Aorta (tissue), 5 donors: ENCODE results near the gene GRN. TPM values are rescaled to one million over a fixed set of nuclear protein-coding genes. Genes with fewer than 3 reads are reported as not detected.

Experiments used
- ATAC-seq: fragments of 200-7000 bp; cut with Tn5 transposase; one replicate; pipeline ENCODE4 v1.9.1; 2022; ENCODE audit warnings: moderate library complexity; ENCODE audit not compliant: low FRiP score
- DNase-seq, 2 donors: peaks; one replicate each; pipeline ENCODE4 v3.0.0-alpha.2; 2020
- H3K27ac ChIP-seq, 2 donors: one replicate each; pipeline ENCODE4 v1.5.1; 2013; ENCODE audit warnings: low read length in 2 of 2, mild to moderate bottlenecking in 2 of 2, moderate library complexity in 2 of 2, control low read depth in 1 of 2, inconsistent platforms in 1 of 2, low read depth in 1 of 2
- H3K27me3 ChIP-seq, 2 donors: one replicate each; pipeline ENCODE4 v1.6.1; 2013; ENCODE audit warnings: control low read depth in 1 of 2, low read length in 1 of 2, mild to moderate bottlenecking in 1 of 2, moderate library complexity in 1 of 2; ENCODE audit not compliant: insufficient read depth in 2 of 2, control insufficient read depth in 1 of 2
- H3K36me3 ChIP-seq, 2 donors: one replicate each; pipeline ENCODE4 v1.6.1; 2013; ENCODE audit warnings: control low read depth in 1 of 2, low read length in 1 of 2, mild to moderate bottlenecking in 1 of 2; ENCODE audit not compliant: insufficient read depth in 2 of 2, control insufficient read depth in 1 of 2
- H3K4me1 ChIP-seq, 2 donors: one replicate each; pipeline ENCODE4 v1.6.1; 2013; ENCODE audit warnings: low read length in 2 of 2, control low read depth in 1 of 2, mild to moderate bottlenecking in 1 of 2, moderate library complexity in 1 of 2; ENCODE audit not compliant: insufficient read depth in 2 of 2, control insufficient read depth in 1 of 2
- H3K4me3 ChIP-seq, 2 donors: one replicate each; pipeline ENCODE4 v1.5.1; 2013; ENCODE audit warnings: low read length in 2 of 2, control low read depth in 1 of 2, mild to moderate bottlenecking in 1 of 2
- H3K9me3 ChIP-seq: one replicate; pipeline ENCODE4 v1.6.1; 2013; ENCODE audit warnings: mild to moderate bottlenecking, low read length; ENCODE audit not compliant: control insufficient read depth
- WGBS, 2 donors: extraction: QIAGEN DNeasy Blood & Tissue Kit; methylation state at CpG; one replicate each; pipeline ENCODE4 v1.1.7; 2013; 5-methylcytosine and 5-hydroxymethylcytosine counted together
- intact Hi-C, 2 donors: fragments of 100-400 bp; cut with DNase I; formaldehyde crosslinking; loops; one replicate each; pipeline versions ENCODE4 v1.14.2 to v1.15.0; 2022
- polyA plus RNA-seq, 2 donors: library from polyadenylated mRNA; stranded (reverse); fragments of 200-250 nt; gene quantifications; one replicate each; pipeline ENCODE4 v1.2.3, GENCODE V29; 2013
- total RNA-seq, 2 donors: library from RNA; stranded (reverse); fragmentation: NEBNext Ultra II Directional; extraction: Animal tissue kit (Norgen Biotek cat#: 25700); gene quantifications; one replicate each; pipeline ENCODE4 v1.2.1, GENCODE V29; 2021
- donor health status: healthy with polysubstance abuse.
- donor health status: Bipolar disorder and iron deficiency.
- donor health status: DM: no; HTN: no; CAD: no.
- donor health status: DM: no; HTN: no; CAD: no.
- donor health status: DM: yes; HTN: yes; CAD: no.

The GRN gene
- total and polyA plus RNA-seq, 4 donors = 125 to 248 (median 154) TPM

DNA sequence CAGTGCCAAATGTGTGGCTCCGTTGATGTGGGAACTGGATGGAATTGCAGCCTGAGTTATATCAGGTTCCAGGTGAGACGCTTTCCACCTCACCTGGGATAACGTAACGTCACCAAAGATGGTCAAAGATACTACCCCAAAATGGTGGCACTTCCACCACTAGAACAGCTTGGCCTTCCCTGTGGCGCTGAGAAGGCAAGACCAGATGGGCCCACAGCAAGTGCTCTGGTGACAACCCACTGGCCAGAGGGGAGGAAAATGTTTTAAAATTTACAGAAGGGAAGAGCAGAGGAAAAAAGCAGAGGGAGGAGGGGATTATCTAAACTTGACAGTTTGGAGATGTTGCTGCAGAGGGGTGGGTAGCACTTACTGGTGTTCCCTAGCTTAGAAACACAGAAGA, 51.8 kb downstream of the GRN start:
- Histone ChIP-seq H3K27ac (no peak overlapping the region), H3K9me3 (no peaks in the 10 kb centered on the region), H3K4me3 (no peak overlapping the region), H3K36me3 (peaks cover 5 to 11% of the 10 kb centered on the region in 2 donors), H3K4me1 (no peaks in the 10 kb centered on the region), H3K27me3 (no peaks in the 10 kb centered on the region)
- 91 to 94% methylated on average over 5 of the region's 5 CpGs for WGBS, 2 donors
- ATAC-seq (no peak), DNase-seq (no peak)
- intact Hi-C loops = loop anchor here in 1 of 2 donors (10.0 kb wide), 1 partner anchor 258 kb away; the partner anchor contains the start of gene MEIOC

DNA sequence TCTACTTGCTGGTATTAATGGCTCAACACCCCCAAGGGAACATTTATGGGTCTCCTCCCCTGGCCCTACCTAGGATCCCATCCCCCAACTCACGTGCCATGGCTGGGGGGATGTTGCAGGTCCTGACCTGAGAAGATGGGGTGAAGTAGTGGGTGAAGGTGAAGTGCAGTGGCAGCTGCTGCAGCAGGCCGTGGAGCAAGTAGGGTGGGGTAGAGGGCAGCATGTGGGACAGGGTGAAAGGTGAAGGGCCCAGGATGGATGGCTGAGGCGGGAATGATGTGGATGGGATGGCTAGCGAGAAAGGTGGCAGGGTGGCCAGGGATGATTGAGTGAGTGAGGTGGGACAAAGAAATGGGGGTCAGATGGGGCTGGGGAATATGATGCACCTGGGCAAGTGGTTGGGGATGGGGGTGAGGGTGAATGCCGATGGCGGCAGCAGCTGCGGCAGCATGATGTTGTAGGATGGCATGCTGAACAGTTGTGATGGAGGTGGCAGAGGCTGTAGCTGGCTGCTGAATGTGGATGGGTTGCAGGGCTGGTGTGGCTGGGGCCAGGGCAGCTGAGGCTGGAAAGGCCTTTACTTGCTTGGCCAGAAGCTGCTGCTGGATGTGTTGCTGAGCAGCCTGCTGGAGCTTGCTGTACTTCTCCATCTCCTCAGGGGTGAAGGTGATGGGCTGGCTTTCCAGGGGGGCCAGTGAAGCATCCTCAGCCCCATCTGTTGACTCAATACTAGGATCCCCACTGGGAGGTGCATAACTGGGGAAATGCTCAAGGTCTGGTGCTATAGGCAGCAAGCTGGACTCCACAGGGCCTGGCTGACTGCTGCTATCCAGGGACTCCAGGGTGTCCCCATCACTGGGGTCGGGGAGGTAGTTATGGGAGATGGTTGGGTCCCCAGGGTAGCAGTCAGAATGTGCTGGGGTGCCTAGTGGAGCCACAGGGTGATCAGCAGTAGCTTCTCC, 52.7 kb downstream of the GRN start:
- Histone ChIP-seq H3K4me3 (no peak overlapping the region), H3K4me1 (no peaks in the 10 kb centered on the region), H3K27ac (no peak overlapping the region), H3K27me3 (no peaks in the 10 kb centered on the region), H3K36me3 (peaks cover 7 to 11% of the 10 kb centered on the region in 2 donors), H3K9me3 (no peaks in the 10 kb centered on the region)
- intact Hi-C loops = loop anchor here in 1 of 2 donors (10.0 kb wide), 1 partner anchor 257 kb away; the partner anchor contains the start of gene MEIOC
- ATAC-seq = no peak
- DNase-seq = peak in 1 of 2 donors; percentile 51
- WGBS, 2 donors = 93 to 97% methylated on average over 8 of the region's 8 CpGs

DNA sequence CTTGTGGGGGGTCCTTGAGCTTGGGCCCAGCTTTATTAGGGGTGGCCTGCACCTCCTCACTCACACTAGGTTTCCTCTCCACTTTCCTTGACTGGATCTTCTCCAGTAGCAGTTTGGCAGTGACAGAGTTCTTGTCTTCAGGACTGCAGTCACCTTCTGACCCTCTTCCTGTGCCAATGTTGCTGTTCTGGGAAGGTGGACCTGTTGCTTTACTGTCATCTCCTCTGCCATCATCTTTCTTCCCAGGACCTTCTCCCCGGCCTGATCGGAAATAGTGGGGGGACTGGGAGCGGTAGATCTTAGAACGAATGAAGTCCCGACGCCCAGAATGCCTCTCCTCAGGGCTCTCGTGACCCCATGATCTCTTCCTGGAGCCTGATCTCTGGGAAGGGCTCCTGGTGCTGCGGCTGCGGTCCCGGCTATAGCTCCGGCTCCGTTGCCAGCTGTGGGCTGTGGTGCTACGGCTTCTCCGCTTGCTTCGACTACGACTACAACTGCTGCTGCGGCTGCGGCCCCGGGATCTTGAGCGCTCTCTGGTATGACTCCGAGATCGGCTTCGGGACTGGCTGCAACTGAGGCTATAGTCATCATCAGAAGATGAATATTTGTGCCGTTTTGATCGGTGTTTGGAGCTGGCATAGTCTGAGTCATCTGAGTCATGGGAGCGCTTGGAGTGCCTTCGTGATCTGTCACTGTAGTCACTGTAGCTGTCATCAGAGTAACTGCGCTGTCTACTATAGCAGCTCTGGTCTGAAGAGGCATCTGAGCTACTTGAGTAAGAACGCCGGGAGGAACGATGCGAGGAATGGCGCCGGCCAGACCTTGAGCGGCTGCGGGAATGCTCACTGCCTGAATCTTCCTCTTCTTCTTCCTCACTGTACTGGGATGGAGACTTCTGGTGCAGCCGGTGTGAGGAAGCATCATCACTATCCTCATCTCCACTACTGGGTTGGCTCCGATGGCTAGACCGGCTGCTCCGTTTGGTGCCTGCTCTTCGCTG, 53.9 kb downstream of the GRN start:
- WGBS, 2 donors = 96% methylated on average over 41 of the region's 41 CpGs
- no peaks in the 10 kb centered on the region for H3K9me3 ChIP-seq
- H3K4me1 ChIP-seq = no peaks in the 10 kb centered on the region
- no peak overlapping the region for H3K27ac ChIP-seq
- intact Hi-C loops = loop anchor here in 1 of 2 donors (10.0 kb wide), 1 partner anchor 256 kb away; the partner anchor contains the start of gene MEIOC
- H3K36me3 ChIP-seq = peaks cover 8 to 11% of the 10 kb centered on the region in 2 donors
- no peaks in the 10 kb centered on the region for H3K27me3 ChIP-seq
- DNase-seq (peak in 1 of 2 donors; percentile 62), ATAC-seq (no peak)
- H3K4me3 ChIP-seq = no peak overlapping the region

DNA sequence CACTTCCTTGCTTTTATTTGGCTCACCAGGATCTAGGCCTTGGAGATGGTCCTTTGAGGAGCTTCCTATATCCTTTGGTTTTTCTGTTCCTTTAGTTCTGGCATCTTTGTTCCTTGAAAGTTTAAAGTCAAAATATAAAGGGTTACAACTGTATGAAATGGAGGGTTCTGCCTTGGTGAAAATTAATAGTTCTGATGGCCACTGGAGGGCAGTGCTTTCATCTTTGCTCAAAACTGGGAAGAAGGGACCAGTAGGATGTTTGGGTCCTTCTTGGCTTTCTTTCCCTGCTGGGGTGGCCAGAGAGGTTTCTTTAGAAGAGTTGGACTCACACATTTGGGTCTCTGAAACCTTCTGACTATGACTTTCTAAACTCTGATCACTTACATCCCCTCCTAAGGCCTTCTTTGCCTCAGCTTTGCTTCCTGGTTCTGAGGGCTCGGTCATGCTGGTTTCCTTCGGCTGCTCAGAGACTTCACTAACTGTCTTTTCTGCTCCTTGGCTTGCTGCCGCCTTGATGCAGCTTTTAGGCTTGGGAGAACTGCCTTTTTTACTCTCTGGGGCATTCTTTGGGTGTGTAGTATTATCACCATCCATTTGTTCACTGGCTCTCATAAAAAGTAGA, 55.2 kb downstream of the GRN start:
- DNase-seq (peak in 1 of 2 donors; percentile 36), ATAC-seq (peak; percentile 55)
- Histone ChIP-seq H3K4me3 (no peak overlapping the region), H3K27ac (no peak overlapping the region), H3K9me3 (no peaks in the 10 kb centered on the region), H3K27me3 (no peaks in the 10 kb centered on the region), H3K4me1 (no peaks in the 10 kb centered on the region), H3K36me3 (peaks cover 8 to 11% of the 10 kb centered on the region in 2 donors)
- intact Hi-C loops = loop anchor here in 1 of 2 donors (2.0 kb wide), 1 partner anchor 122 kb away; no protein-coding TSS in a partner anchor
- WGBS, 2 donors = 82 to 87% methylated on average over 3 of the region's 3 CpGs

Other genes with a start within 250 kb of the GRN start
- gene HDAC5, start 221.7 kb upstream of the GRN start, total RNA-seq = 10 to 100 TPM; 69.7 to 82.6 TPM
- 10 to 100 TPM; 28.9 to 83.4 TPM for gene HDAC5, start 221.7 kb upstream of the GRN start, polyA plus RNA-seq
- gene HROB, start 203.4 kb upstream of the GRN start, total RNA-seq = 1 to 10 TPM in 1 of 2 donors, under 1 TPM in 1; 0.58 to 1.3 TPM
- 1 to 10 TPM in 1 of 2 donors, not detected in 1; 1.7 TPM for gene HROB, start 203.4 kb upstream of the GRN start, polyA plus RNA-seq
- 1 to 10 TPM; 1.4 to 2.1 TPM for gene ASB16, start 174.6 kb upstream of the GRN start, total RNA-seq
- gene ASB16, start 174.6 kb upstream of the GRN start, polyA plus RNA-seq = 1 to 10 TPM in 1 of 2 donors, under 1 TPM in 1; 0.88 to 1.4 TPM
- gene TMUB2, start 158.3 kb upstream of the GRN start, total RNA-seq = 10 to 100 TPM; 25.8 to 39.7 TPM
- 10 to 100 TPM; 13.4 to 59.8 TPM for gene TMUB2, start 158.3 kb upstream of the GRN start, polyA plus RNA-seq
- 10 to 100 TPM; 62.9 to 67.5 TPM for gene ATXN7L3, start 145.4 kb upstream of the GRN start, total RNA-seq
- 10 to 100 TPM; 18.7 to 35.7 TPM for gene ATXN7L3, start 145.4 kb upstream of the GRN start, polyA plus RNA-seq
- 10 to 100 TPM; 39.1 to 75.4 TPM for gene UBTF, start 125.6 kb upstream of the GRN start, total RNA-seq
- 10 to 100 TPM; 26.5 to 45.9 TPM for gene UBTF, start 125.6 kb upstream of the GRN start, polyA plus RNA-seq
- 10 to 100 TPM in 1 of 2 donors, 1 to 10 TPM in 1; 1.5 to 10.2 TPM for gene SLC4A1, start 77.2 kb upstream of the GRN start, total RNA-seq
- under 1 TPM; 0.08 to 0.25 TPM for gene SLC4A1, start 77.2 kb upstream of the GRN start, polyA plus RNA-seq
- under 1 TPM in 1 of 2 donors, not detected in 1; 0.75 TPM for gene RUNDC3A, start 36.7 kb upstream of the GRN start, total RNA-seq
- under 1 TPM; 0.26 to 0.50 TPM for gene RUNDC3A, start 36.7 kb upstream of the GRN start, polyA plus RNA-seq
- gene SLC25A39, start 20.5 kb upstream of the GRN start, total RNA-seq = 10 to 100 TPM; 50.2 to 61.5 TPM
- 100 to 1,000 TPM in 1 of 2 donors, 10 to 100 TPM in 1; 54.6 to 107 TPM for gene SLC25A39, start 20.5 kb upstream of the GRN start, polyA plus RNA-seq
- gene FAM171A2, start 18.6 kb downstream of the GRN start, total RNA-seq = 1 to 10 TPM in 1 of 2 donors, under 1 TPM in 1; 0.45 to 2.0 TPM
- under 1 TPM in 1 of 2 donors, not detected in 1; 0.05 TPM for gene FAM171A2, start 18.6 kb downstream of the GRN start, polyA plus RNA-seq
- 1 to 10 TPM; 3.3 to 3.4 TPM for gene ITGA2B, start 44.3 kb downstream of the GRN start, total RNA-seq
- 1 to 10 TPM in 1 of 2 donors, under 1 TPM in 1; 0.38 to 1.2 TPM for gene ITGA2B, start 44.3 kb downstream of the GRN start, polyA plus RNA-seq
- gene GPATCH8, start 158.1 kb downstream of the GRN start, total RNA-seq = 10 to 100 TPM; 42.7 to 56.5 TPM
- gene GPATCH8, start 158.1 kb downstream of the GRN start, polyA plus RNA-seq = 10 to 100 TPM in 1 of 2 donors, 1 to 10 TPM in 1; 4.9 to 11.8 TPM
- gene FZD2, start 212.2 kb downstream of the GRN start, total RNA-seq = 10 to 100 TPM in 1 of 2 donors, 1 to 10 TPM in 1; 7.4 to 22.1 TPM
- gene FZD2, start 212.2 kb downstream of the GRN start, polyA plus RNA-seq = 1 to 10 TPM; 3.9 to 9.8 TPM